Central memory CD8-positive, alpha-beta T cell (primary cell): ENCODE results near the gene THAP8.

Source experiments
- ATAC-seq: fragments of 150-1000 bp; cut with Tn5 transposase; replicated peaks from 2 replicates; pipeline ENCODE4 v1.10.0; 2022; ENCODE audit warnings: mild to moderate bottlenecking, moderate FRiP score, moderate number of reproducible peaks; ENCODE audit not compliant: poor library complexity, severe bottlenecking; ENCODE audit errors: extremely low read depth
- DNase-seq, 2 donors: peaks; one replicate each; pipeline ENCODE4 v3.0.0; 2021; ENCODE audit warnings: low spot score in 2 of 2
- H3K27ac Mint-ChIP-seq: one replicate; pipeline ENCODE4 v1.8.0; 2022; ENCODE audit warnings: low read depth, mild to moderate bottlenecking, moderate library complexity, mixed read lengths
- H3K27me3 Mint-ChIP-seq: one replicate; pipeline ENCODE4 v1.8.0; 2022; ENCODE audit warnings: mixed read lengths
- H3K36me3 Mint-ChIP-seq: one replicate; pipeline ENCODE4 v1.8.0; 2022; ENCODE audit warnings: mild to moderate bottlenecking, moderate library complexity, mixed read lengths; ENCODE audit not compliant: insufficient read depth
- H3K4me1 Mint-ChIP-seq: one replicate; pipeline ENCODE4 v1.8.0; 2022; ENCODE audit warnings: mixed read lengths
- H3K4me3 Mint-ChIP-seq: one replicate; pipeline ENCODE4 v1.8.0; 2022; ENCODE audit warnings: mild to moderate bottlenecking, moderate library complexity, mixed read lengths
- H3K9me3 Mint-ChIP-seq: one replicate; pipeline ENCODE4 v1.8.0; 2022; ENCODE audit warnings: mixed read lengths

THAP8 gene

GRCh38 chr19:36032251-36033104 is 21.6 kb downstream of the THAP8 start, which contains the start of gene CLIP3:
TSS of gene CLIP3 (minus strand) at chr19:36032873. CDS start at chr19:36032357, 516 bp downstream.
- no peaks in the 10 kb centered on the region for H3K9me3 Mint-ChIP-seq
- H3K4me3 Mint-ChIP-seq = peak within 1 kb of the TSS; percentile 5
- H3K27me3 Mint-ChIP-seq = no peaks in the 10 kb centered on the region
- peaks cover 2% of the 10 kb centered on the region for H3K36me3 Mint-ChIP-seq
- H3K4me1 Mint-ChIP-seq = peaks cover 29% of the 10 kb centered on the region
- DNase-seq (no peak), ATAC-seq (no peak)
- peak within 1 kb of the TSS; percentile 72 for H3K27ac Mint-ChIP-seq

GRCh38 chr19:36031308-36031707 is 22.8 kb downstream of the THAP8 start:
- Mint-ChIP-seq H3K4me3 (no peak overlapping the region), H3K9me3 (no peaks in the 10 kb centered on the region), H3K27me3 (no peaks in the 10 kb centered on the region), H3K36me3 (peaks cover 1% of the 10 kb centered on the region), H3K27ac (no peak overlapping the region), H3K4me1 (peaks cover 20% of the 10 kb centered on the region)
- ATAC-seq (no peak), DNase-seq (no peak)

GRCh38 chr19:36030264-36031148 is 23.6 kb downstream of the THAP8 start:
- Mint-ChIP-seq H3K27ac (no peak overlapping the region), H3K4me3 (no peak overlapping the region), H3K36me3 (peaks cover 1% of the 10 kb centered on the region), H3K9me3 (no peaks in the 10 kb centered on the region), H3K27me3 (no peaks in the 10 kb centered on the region), H3K4me1 (peaks cover 14% of the 10 kb centered on the region)
- DNase-seq (no peak), ATAC-seq (no peak)

- H3K9me3 Mint-ChIP-seq = no peaks in the 10 kb centered on the region
- H3K4me1 Mint-ChIP-seq = peaks cover 4% of the 10 kb centered on the region
- no peak overlapping the region for H3K27ac Mint-ChIP-seq
- ATAC-seq (no peak), DNase-seq (no peak)
- no peaks in the 10 kb centered on the region for H3K27me3 Mint-ChIP-seq
- H3K36me3 Mint-ChIP-seq = peaks cover 1% of the 10 kb centered on the region
- no peak overlapping the region for H3K4me3 Mint-ChIP-seq
Measured at GRCh38 chr19:36028313-36029041, 25.6 kb downstream of the THAP8 start.

- H3K27ac Mint-ChIP-seq = no peak overlapping the region
- H3K4me1 Mint-ChIP-seq = peaks cover 4% of the 10 kb centered on the region
- no peaks in the 10 kb centered on the region for H3K27me3 Mint-ChIP-seq
- H3K9me3 Mint-ChIP-seq = no peaks in the 10 kb centered on the region
- H3K4me3 Mint-ChIP-seq = no peak overlapping the region
- ATAC-seq = no peak
- no peaks in the 10 kb centered on the region for H3K36me3 Mint-ChIP-seq
- no peak for DNase-seq
Measured at GRCh38 chr19:36027696-36028095, 26.4 kb downstream of the THAP8 start.

GRCh38 chr19:36026091-36026876 is 27.8 kb downstream of the THAP8 start:
- ATAC-seq (no peak), DNase-seq (no peak)
- Mint-ChIP-seq H3K4me3 (no peak overlapping the region), H3K27me3 (no peaks in the 10 kb centered on the region), H3K9me3 (no peaks in the 10 kb centered on the region), H3K4me1 (peaks cover 2% of the 10 kb centered on the region), H3K36me3 (no peaks in the 10 kb centered on the region), H3K27ac (no peak overlapping the region)

- no peak for ATAC-seq
Measured at GRCh38 chr19:36025541-36025940, 28.5 kb downstream of the THAP8 start.

GRCh38 chr19:36023432-36023831 is 30.7 kb downstream of the THAP8 start:
- H3K4me1 Mint-ChIP-seq = no peaks in the 10 kb centered on the region
- DNase-seq (no peak), ATAC-seq (no peak)
- no peak overlapping the region for H3K27ac Mint-ChIP-seq
- no peaks in the 10 kb centered on the region for H3K27me3 Mint-ChIP-seq
- peaks cover 5% of the 10 kb centered on the region for H3K36me3 Mint-ChIP-seq
- H3K9me3 Mint-ChIP-seq = no peaks in the 10 kb centered on the region
- H3K4me3 Mint-ChIP-seq = no peak overlapping the region

More at GRCh38 chr19:36025541-36025940, 28.5 kb downstream of the THAP8 start:
- no peaks in the 10 kb centered on the region for H3K4me1 Mint-ChIP-seq
- H3K4me3 Mint-ChIP-seq = no peak overlapping the region
- H3K36me3 Mint-ChIP-seq = no peaks in the 10 kb centered on the region
- no peaks in the 10 kb centered on the region for H3K27me3 Mint-ChIP-seq
- no peaks in the 10 kb centered on the region for H3K9me3 Mint-ChIP-seq
- no peak overlapping the region for H3K27ac Mint-ChIP-seq
- DNase-seq = no peak

GRCh38 chr19:36019061-36019670 is 34.9 kb downstream of the THAP8 start:
- Mint-ChIP-seq H3K27ac (no peak overlapping the region), H3K4me3 (no peak overlapping the region), H3K9me3 (no peaks in the 10 kb centered on the region), H3K4me1 (peaks cover 17% of the 10 kb centered on the region), H3K27me3 (no peaks in the 10 kb centered on the region), H3K36me3 (peaks cover 10% of the 10 kb centered on the region)
- DNase-seq (no peak), ATAC-seq (no peak)

- no peaks in the 10 kb centered on the region for H3K27me3 Mint-ChIP-seq
- peaks cover 45% of the 10 kb centered on the region for H3K4me1 Mint-ChIP-seq
- ATAC-seq (peak; percentile 99), DNase-seq (peak; percentile 96 to 99)
- peak within 1 kb of the TSS; percentile 93 for H3K4me3 Mint-ChIP-seq
- no peaks in the 10 kb centered on the region for H3K9me3 Mint-ChIP-seq
- H3K36me3 Mint-ChIP-seq = peaks cover 7% of the 10 kb centered on the region
- H3K27ac Mint-ChIP-seq = peak within 1 kb of the TSS; percentile 95
Measured at GRCh38 chr19:36014012-36014924, 39.8 kb downstream of the THAP8 start, which contains the start of gene ALKBH6. TSS of gene ALKBH6 (minus strand) at chr19:36014213. CDS start at chr19:36013397, 816 bp downstream.
